Neural cell (in vitro differentiated cells): Measurements from ENCODE around the gene ADGRG1.

ENCODE experiments used
- CTCF ChIP-seq: fragments of 450-650 bp; IDR thresholded peaks from 2 replicates; pipeline ENCODE4 v1.5.1; 2014; ENCODE audit warnings: antibody characterized with exemption, mild to moderate bottlenecking, moderate library complexity; ENCODE audit not compliant: poor library complexity, severe bottlenecking
- EP300 ChIP-seq: fragments of 450-650 bp; conservative IDR thresholded peaks from 2 replicates; pipeline ENCODE4 v1.6.1; 2014; ENCODE audit warnings: antibody characterized with exemption, mild to moderate bottlenecking, moderate library complexity; ENCODE audit not compliant: poor library complexity, severe bottlenecking
- EZH2 ChIP-seq: fragments of 200-600, 300-800 bp; shearing (Covaris generic), sonication (generic); IDR thresholded peaks from 2 replicates; pipeline ENCODE4 v1.6.1; 2014; ENCODE audit warnings: antibody characterized with exemption, low read length, borderline replicate concordance, mild to moderate bottlenecking; ENCODE audit not compliant: insufficient read depth, poor library complexity, severe bottlenecking
- MXI1 ChIP-seq: fragments of 450-650 bp; conservative IDR thresholded peaks from 2 replicates; pipeline ENCODE4 v1.6.1; 2014; ENCODE audit warnings: antibody characterized with exemption, mild to moderate bottlenecking; ENCODE audit not compliant: poor library complexity, severe bottlenecking
- POLR2AphosphoS5 ChIP-seq: IDR thresholded peaks from 2 replicates; pipeline ENCODE4 v1.6.1; 2012
- RAD21 ChIP-seq: fragments of 450-650 bp; conservative IDR thresholded peaks from 2 replicates; pipeline ENCODE4 v1.6.1; 2014; ENCODE audit warnings: antibody characterized with exemption, mild to moderate bottlenecking, moderate library complexity
- REST ChIP-seq: IDR thresholded peaks from 2 replicates; pipeline ENCODE4 v1.6.1; 2012; ENCODE audit warnings: borderline replicate concordance
- SMC3 ChIP-seq: fragments of 450-650 bp; conservative IDR thresholded peaks from 2 replicates; pipeline ENCODE4 v1.6.1; 2014; ENCODE audit warnings: antibody characterized with exemption, mild to moderate bottlenecking, moderate library complexity; ENCODE audit not compliant: poor library complexity
- TAF1 ChIP-seq: IDR thresholded peaks from 2 replicates; pipeline ENCODE4 v1.6.1; 2012; ENCODE audit warnings: low read depth

- TF ChIP-seq MXI1 (no peak), REST (no peak), TAF1 (no peak), POLR2AphosphoS5 (no peak), CTCF (no peak), EZH2 (no peak), EP300 (no peak), SMC3 (no peak), RAD21 (no peak)
Measured at GRCh38 chr16:57624044-57624688, 4.3 kb upstream of the ADGRG1 start.
